BE2C (cell line): ENCODE data around the gene KAZN.

Source experiments
- DNase-seq: peaks from one replicate; pipeline ENCODE4 v3.0.0-alpha.2; 2020
- H3K27me3 ChIP-seq: fragments of 250-450 bp; sonication (Bioruptor Pico); 2 replicates; pipeline ENCODE4 v1.5.1; 2020; ENCODE audit warnings: mild to moderate bottlenecking
- H3K36me3 ChIP-seq: fragments of 250-450 bp; sonication (Bioruptor Pico); 2 replicates; pipeline ENCODE4 v1.5.1; 2020; ENCODE audit warnings: mild to moderate bottlenecking
- H3K4me1 ChIP-seq: fragments of 250-450 bp; sonication (Bioruptor Pico); 2 replicates; pipeline ENCODE4 v1.5.1; 2020
- H3K4me3 ChIP-seq: 2 replicates; pipeline ENCODE4 v1.5.1; 2011; ENCODE audit warnings: low read depth, low read length
- H3K9me3 ChIP-seq: fragments of 250-450 bp; sonication (Bioruptor Pico); 2 replicates; pipeline ENCODE4 v1.5.1; 2020
- TF ChIP-seq, protein P1 (sequence below): IDR thresholded peaks from 2 replicates; pipeline ENCODE4 v1.5.1; 2012; ENCODE audit warnings: mild to moderate bottlenecking, low read depth, low read length

Gene KAZN

DNA sequence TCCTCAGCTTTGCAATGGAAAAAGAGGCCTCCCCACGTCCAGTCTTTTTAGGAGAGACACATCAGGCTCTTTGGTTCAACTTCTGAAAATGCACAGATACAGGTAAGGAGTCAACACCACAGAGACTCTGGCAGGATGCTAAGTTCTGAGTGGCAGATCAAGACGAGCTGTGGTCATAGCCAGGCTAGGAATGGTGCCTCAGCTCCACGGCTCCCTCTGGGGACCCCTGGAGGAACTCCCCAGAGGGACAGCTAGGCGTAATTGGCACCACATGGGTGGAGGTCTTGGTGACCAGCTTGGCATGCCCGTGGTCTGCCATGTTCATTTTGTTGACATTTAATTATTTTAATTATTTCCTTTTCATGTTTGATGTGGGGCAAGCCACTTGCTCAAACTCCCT lies 206.1 kb downstream of the KAZN start:
- TF ChIP-seq, protein P1, sequence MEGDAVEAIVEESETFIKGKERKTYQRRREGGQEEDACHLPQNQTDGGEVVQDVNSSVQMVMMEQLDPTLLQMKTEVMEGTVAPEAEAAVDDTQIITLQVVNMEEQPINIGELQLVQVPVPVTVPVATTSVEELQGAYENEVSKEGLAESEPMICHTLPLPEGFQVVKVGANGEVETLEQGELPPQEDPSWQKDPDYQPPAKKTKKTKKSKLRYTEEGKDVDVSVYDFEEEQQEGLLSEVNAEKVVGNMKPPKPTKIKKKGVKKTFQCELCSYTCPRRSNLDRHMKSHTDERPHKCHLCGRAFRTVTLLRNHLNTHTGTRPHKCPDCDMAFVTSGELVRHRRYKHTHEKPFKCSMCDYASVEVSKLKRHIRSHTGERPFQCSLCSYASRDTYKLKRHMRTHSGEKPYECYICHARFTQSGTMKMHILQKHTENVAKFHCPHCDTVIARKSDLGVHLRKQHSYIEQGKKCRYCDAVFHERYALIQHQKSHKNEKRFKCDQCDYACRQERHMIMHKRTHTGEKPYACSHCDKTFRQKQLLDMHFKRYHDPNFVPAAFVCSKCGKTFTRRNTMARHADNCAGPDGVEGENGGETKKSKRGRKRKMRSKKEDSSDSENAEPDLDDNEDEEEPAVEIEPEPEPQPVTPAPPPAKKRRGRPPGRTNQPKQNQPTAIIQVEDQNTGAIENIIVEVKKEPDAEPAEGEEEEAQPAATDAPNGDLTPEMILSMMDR: no peak

DNA sequence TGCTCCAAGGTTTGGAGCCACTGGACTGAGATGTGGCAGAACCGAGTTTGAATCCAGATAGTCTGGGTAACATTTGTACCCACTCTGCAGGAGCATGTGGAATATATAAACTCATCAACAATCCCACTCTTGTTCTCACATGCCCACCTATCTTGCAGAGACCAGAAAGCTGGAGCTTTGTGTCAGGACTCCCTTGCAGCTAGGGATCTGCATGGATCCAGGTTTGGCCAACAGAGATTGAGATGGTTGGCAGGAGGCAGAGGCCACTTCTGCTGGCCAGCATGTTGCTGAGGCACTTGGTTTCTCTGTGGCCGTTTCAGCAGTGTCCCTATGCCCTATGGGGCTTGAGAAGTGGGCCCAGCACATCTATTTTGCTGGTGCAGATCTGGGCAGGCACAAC lies 208.3 kb downstream of the KAZN start:
- DNase-seq: no peak
- Histone ChIP-seq H3K4me3 (no peak overlapping the region), H3K4me1 (no peaks in the 10 kb centered on the region), H3K27me3 (no peaks in the 10 kb centered on the region), H3K9me3 (no peaks in the 10 kb centered on the region), H3K36me3 (no peaks in the 10 kb centered on the region)
- TF ChIP-seq, protein P1: no peak

More for the DNA sequence above, 206.1 kb downstream of the KAZN start:
- no peaks in the 10 kb centered on the region for H3K27me3 ChIP-seq
- no peak overlapping the region for H3K4me3 ChIP-seq
- H3K9me3 ChIP-seq: no peaks in the 10 kb centered on the region
- DNase-seq: no peak
- no peaks in the 10 kb centered on the region for H3K36me3 ChIP-seq
- H3K4me1 ChIP-seq: no peaks in the 10 kb centered on the region

DNA sequence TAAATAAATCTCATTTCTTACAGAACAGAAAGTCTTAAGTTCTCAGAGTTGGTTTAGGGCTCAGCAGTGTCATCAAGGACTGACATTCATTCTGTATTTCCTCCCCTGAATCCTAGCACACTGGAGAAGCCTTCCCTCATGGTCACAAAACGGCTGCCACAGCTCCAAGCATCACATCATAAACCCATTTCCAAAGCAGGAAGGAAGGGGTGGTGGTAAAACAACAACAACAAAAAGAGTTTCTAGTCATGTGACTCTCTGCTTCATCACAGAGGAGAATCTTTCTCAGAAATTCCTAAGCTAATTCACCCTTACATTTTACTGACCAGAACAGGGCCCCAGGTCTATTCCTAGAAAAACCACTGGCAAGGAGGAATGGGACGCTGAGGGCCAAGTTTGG lies 210.3 kb downstream of the KAZN start:
- Histone ChIP-seq H3K9me3 (no peaks in the 10 kb centered on the region), H3K4me1 (no peaks in the 10 kb centered on the region), H3K36me3 (no peaks in the 10 kb centered on the region), H3K4me3 (no peak overlapping the region), H3K27me3 (no peaks in the 10 kb centered on the region)
- no peak for DNase-seq
- TF ChIP-seq, protein P1: no peak

DNA sequence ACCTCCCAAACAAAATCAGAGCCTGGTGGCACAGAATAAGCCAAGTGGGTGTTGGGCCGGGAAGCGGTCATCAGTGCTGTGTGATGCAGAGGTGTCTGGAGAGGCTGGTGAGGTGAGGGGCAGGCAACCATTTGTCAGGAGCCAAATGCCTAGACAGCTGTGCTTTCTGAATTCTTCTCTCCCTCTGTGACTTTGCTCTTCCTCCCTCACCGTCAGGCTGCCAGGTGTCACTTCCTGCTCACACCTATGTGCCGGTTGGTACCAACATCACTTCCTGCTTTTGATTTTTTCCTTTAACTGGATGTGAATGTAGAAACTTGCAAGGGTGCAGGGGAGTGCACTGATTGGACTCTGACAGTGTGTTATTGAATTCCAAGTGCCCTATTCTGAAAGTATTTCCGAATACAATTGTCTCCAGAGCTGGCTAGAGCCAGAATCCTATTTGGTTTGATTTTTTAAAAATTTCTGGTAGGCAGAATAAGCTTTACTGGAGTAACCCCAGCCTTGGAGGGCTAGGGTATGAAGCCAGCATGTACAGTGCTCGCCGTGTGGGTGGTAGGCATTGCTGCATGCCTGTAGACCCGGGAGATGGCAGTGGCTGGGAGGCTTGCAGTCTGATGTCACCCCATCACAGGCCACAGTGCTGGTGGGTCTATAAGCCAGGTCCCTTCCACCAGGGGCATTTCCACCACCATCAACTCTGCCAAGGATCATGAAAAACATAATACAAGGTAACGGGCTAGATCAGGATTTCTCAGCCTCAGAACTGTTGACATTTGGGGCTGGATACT lies 210.9 kb downstream of the KAZN start:
- Histone ChIP-seq H3K4me3 (no peak overlapping the region), H3K4me1 (no peaks in the 10 kb centered on the region), H3K36me3 (no peaks in the 10 kb centered on the region), H3K9me3 (no peaks in the 10 kb centered on the region), H3K27me3 (no peaks in the 10 kb centered on the region)
- no peak for DNase-seq
- TF ChIP-seq, protein P1: no peak

DNA sequence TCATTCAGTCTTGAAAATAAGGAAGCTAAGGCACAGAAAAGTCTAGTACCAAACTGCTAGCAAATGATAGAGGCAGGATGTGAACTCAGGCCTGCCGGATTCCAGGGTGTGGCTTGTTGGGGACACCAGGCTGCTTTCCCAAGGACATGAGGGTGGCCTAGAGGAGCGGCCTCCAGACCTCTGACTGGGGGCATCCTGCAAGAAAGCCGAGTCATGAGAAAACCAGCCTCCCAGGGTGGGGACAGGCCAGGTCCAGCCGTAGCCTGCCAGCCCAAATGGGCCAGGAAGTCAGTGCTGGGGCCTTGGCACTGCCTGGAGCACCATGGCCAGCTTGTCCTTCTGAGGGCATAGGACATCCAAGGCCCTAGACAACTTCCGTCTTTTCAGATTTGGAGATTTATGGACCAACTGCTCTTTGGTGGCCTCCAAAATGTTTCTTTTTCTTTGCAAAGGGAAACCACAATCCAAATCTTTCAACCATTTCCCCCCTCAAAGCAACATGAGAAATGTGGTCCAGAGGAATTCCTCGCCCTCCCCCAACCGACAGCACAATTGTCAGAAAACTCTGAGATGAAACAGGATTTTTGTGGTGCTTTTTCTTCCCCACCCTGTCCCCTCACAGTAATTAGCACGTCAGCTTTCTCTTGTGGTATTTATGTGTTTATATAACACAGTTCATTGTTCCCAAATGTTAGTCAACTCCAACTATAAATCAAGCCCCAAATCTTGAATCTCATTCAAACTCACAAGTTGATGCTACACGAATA lies 212.3 kb downstream of the KAZN start:
- H3K36me3 ChIP-seq: no peaks in the 10 kb centered on the region
- H3K9me3 ChIP-seq: no peaks in the 10 kb centered on the region
- H3K4me3 ChIP-seq: no peak overlapping the region
- no peak for DNase-seq
- H3K4me1 ChIP-seq: no peaks in the 10 kb centered on the region
- TF ChIP-seq, protein P1: no peak
- no peaks in the 10 kb centered on the region for H3K27me3 ChIP-seq

DNA sequence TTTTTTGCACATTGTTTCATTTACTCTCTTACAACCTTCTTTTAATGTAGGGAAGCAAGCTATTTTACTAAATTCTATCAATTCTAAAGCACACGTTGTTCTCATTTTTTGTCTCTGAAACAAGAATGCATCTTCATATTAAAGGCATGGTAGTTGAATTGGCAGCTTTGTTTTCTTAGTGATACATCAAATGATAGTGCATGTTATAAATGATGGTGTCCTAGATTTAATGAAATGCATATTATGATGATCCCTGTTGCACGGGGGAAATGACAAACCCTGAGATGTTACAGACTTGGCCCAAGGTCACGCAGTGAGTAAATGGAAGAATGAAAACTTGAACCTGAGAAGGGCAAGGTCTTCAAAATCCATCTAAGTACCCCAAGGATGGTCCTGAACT lies 213.1 kb downstream of the KAZN start:
- no peaks in the 10 kb centered on the region for H3K36me3 ChIP-seq
- no peaks in the 10 kb centered on the region for H3K9me3 ChIP-seq
- no peak for DNase-seq
- TF ChIP-seq, protein P1: no peak
- H3K4me3 ChIP-seq: no peak overlapping the region
- no peaks in the 10 kb centered on the region for H3K4me1 ChIP-seq
- no peaks in the 10 kb centered on the region for H3K27me3 ChIP-seq
